Osteocyte (in vitro differentiated cells): ENCODE results near the gene RARB. TPM values are rescaled to one million over a fixed set of nuclear protein-coding genes. Genes with fewer than 3 reads are reported as not detected.

Source experiments
- DNase-seq: peaks from one replicate; pipeline ENCODE4 v3.0.0; 2021; ENCODE audit warnings: mixed read lengths; ENCODE audit not compliant: unreplicated experiment; ENCODE audit errors: extremely low spot score
- H3K27ac Mint-ChIP-seq: one replicate; pipeline ENCODE4 v1.8.0; 2021; ENCODE audit warnings: mild to moderate bottlenecking, mixed read lengths; ENCODE audit not compliant: unreplicated experiment
- H3K27me3 Mint-ChIP-seq: one replicate; pipeline ENCODE4 v1.8.0; 2021; ENCODE audit warnings: mixed read lengths; ENCODE audit not compliant: unreplicated experiment
- H3K36me3 Mint-ChIP-seq: one replicate; pipeline ENCODE4 v1.8.0; 2021; ENCODE audit warnings: mixed read lengths; ENCODE audit not compliant: unreplicated experiment
- H3K4me1 Mint-ChIP-seq: one replicate; pipeline ENCODE4 v1.8.0; 2021; ENCODE audit warnings: mixed read lengths; ENCODE audit not compliant: unreplicated experiment
- H3K4me3 Mint-ChIP-seq: one replicate; pipeline ENCODE4 v1.8.0; 2021; ENCODE audit warnings: mild to moderate bottlenecking, moderate library complexity, mixed read lengths; ENCODE audit not compliant: unreplicated experiment
- H3K9me3 Mint-ChIP-seq: one replicate; pipeline ENCODE4 v1.8.0; 2021; ENCODE audit warnings: mixed read lengths; ENCODE audit not compliant: unreplicated experiment
- CTCF ChIP-seq: fragments of 200-600 bp; sonication (generic); IDR thresholded peaks from 2 replicates; pipeline ENCODE4 v1.5.0; 2021; ENCODE audit warnings: antibody characterized with exemption, mild to moderate bottlenecking, moderate library complexity
- total RNA-seq: library from RNA; stranded (reverse); gene quantifications from 2 replicates; pipeline ENCODE4 v1.2.1, GENCODE V29; 2021

Gene RARB
- total RNA-seq, 1 donor from 2014 or later: 4.8 TPM

- Mint-ChIP-seq H3K4me3 (no peak overlapping the region), H3K27me3 (no peaks in the 10 kb centered on the region), H3K4me1 (peaks cover 6% of the 10 kb centered on the region), H3K27ac (no peak overlapping the region), H3K36me3 (peaks cover 61% of the 10 kb centered on the region), H3K9me3 (peaks cover 5% of the 10 kb centered on the region)
- no peak for DNase-seq
- TF ChIP-seq CTCF: no peak
Measured at GRCh38 chr3:25620493-25620892, 192.4 kb downstream of the RARB start.

- TF ChIP-seq CTCF: no peak
- DNase-seq: no peak
- Mint-ChIP-seq H3K4me3 (no peak overlapping the region), H3K36me3 (peaks cover 65% of the 10 kb centered on the region), H3K9me3 (peaks cover 5% of the 10 kb centered on the region), H3K27me3 (no peaks in the 10 kb centered on the region), H3K4me1 (peaks cover 6% of the 10 kb centered on the region), H3K27ac (no peak overlapping the region)
Measured at GRCh38 chr3:25621087-25621486, 193.0 kb downstream of the RARB start.

DNA sequence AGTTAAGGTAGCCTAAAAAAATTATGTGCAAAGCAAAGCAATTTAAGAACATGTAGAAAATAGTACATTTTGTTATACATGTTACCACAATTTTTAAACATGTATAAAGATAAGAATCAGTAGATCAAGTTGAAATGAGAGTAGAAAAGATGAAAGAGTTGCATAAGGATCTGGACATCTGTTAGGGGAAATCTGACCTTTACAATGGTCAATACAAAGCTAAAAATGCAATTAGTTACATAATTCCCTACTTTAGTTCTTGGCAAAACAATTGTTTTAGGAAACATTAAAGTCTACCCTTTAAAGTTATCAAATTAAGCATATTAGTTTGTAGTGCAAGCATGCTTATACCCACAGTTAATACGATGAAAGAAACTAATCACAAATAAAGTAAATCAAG is 203.9 kb downstream of the RARB start:
- no peak for TF ChIP-seq CTCF
- no peak overlapping the region for H3K27ac Mint-ChIP-seq
- no peaks in the 10 kb centered on the region for H3K9me3 Mint-ChIP-seq
- no peak for DNase-seq
- H3K36me3 Mint-ChIP-seq: peaks cover 59% of the 10 kb centered on the region
- H3K4me3 Mint-ChIP-seq: no peak overlapping the region
- no peaks in the 10 kb centered on the region for H3K27me3 Mint-ChIP-seq
- H3K4me1 Mint-ChIP-seq: peaks cover 7% of the 10 kb centered on the region

- Mint-ChIP-seq H3K27me3 (no peaks in the 10 kb centered on the region), H3K4me3 (no peak overlapping the region)
- TF ChIP-seq CTCF: no peak
Measured at GRCh38 chr3:25633919-25634318, 205.9 kb downstream of the RARB start.

GRCh38 chr3:25635038-25635437 is 207.0 kb downstream of the RARB start:
- TF ChIP-seq CTCF: no peak
- Mint-ChIP-seq H3K9me3 (no peaks in the 10 kb centered on the region), H3K4me3 (no peak overlapping the region), H3K27me3 (no peaks in the 10 kb centered on the region), H3K27ac (no peak overlapping the region), H3K4me1 (peaks cover 13% of the 10 kb centered on the region), H3K36me3 (peaks cover 59% of the 10 kb centered on the region)
- DNase-seq: no peak

More at GRCh38 chr3:25633919-25634318, 205.9 kb downstream of the RARB start:
- peaks cover 62% of the 10 kb centered on the region for H3K36me3 Mint-ChIP-seq
- DNase-seq: no peak
- H3K27ac Mint-ChIP-seq: no peak overlapping the region
- H3K9me3 Mint-ChIP-seq: no peaks in the 10 kb centered on the region
- H3K4me1 Mint-ChIP-seq: peaks cover 13% of the 10 kb centered on the region

Other genes starting within 250 kb of the RARB start
- 90.1 and 99.5 TPM in 2 replicates for gene TOP2B, start 236.6 kb downstream of the RARB start, total RNA-seq